ENCODE results near the gene STAG3.

The STAG3 gene

DNA sequence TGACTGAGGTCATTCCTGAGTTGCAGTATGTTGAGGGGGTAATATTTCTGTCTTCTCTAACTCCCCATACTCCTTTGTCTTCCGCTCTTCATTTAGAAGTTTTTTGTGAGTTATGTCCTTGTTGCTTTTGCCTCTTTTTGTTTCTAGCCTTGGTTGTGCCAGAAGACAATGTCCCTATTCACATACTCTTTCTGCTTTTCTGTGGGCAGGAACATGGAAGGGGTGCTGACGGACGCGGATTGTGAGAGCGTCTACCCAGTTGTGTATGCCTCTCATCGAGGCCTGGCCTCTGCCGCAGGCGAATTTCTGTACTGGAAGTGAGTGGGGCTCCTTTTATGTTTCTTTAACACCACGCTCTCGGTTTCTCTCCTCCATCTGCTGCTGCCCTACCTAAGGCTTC is 20.5 kb downstream of the STAG3 start:
- DNase-seq (ENCODE audit: low spot score): no peak
- TF ChIP-seq, protein P1, sequence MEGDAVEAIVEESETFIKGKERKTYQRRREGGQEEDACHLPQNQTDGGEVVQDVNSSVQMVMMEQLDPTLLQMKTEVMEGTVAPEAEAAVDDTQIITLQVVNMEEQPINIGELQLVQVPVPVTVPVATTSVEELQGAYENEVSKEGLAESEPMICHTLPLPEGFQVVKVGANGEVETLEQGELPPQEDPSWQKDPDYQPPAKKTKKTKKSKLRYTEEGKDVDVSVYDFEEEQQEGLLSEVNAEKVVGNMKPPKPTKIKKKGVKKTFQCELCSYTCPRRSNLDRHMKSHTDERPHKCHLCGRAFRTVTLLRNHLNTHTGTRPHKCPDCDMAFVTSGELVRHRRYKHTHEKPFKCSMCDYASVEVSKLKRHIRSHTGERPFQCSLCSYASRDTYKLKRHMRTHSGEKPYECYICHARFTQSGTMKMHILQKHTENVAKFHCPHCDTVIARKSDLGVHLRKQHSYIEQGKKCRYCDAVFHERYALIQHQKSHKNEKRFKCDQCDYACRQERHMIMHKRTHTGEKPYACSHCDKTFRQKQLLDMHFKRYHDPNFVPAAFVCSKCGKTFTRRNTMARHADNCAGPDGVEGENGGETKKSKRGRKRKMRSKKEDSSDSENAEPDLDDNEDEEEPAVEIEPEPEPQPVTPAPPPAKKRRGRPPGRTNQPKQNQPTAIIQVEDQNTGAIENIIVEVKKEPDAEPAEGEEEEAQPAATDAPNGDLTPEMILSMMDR (IDR thresholded peaks at IDR 0.05): no peak
- H3K4me3 ChIP-seq: no peak overlapping the region
- H3K27ac ChIP-seq: no peak overlapping the region

DNA sequence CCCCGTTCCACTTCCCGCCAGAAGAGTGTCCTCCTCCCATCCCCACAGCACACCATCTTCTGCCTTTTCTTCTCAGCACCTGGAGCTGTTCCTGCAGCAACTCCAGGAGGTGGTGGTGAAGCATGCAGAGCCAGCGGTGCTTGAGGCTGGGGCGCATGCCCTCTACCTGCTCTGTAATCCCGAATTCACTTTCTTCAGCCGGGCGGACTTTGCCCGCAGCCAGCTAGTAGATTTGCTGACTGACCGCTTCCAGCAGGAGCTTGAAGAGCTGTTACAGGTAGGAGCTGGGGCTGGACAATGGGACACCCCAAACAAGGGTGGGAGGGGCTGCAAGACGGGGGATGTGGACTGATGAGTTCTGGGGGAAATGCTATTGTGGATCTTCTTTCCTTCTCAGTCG is 23.0 kb downstream of the STAG3 start:
- H3K4me3 ChIP-seq: no peak overlapping the region
- TF ChIP-seq, protein P1 (IDR thresholded peaks at IDR 0.05): no peak
- no peak overlapping the region for H3K27ac ChIP-seq
- no peak for DNase-seq (ENCODE audit: low spot score)

DNA sequence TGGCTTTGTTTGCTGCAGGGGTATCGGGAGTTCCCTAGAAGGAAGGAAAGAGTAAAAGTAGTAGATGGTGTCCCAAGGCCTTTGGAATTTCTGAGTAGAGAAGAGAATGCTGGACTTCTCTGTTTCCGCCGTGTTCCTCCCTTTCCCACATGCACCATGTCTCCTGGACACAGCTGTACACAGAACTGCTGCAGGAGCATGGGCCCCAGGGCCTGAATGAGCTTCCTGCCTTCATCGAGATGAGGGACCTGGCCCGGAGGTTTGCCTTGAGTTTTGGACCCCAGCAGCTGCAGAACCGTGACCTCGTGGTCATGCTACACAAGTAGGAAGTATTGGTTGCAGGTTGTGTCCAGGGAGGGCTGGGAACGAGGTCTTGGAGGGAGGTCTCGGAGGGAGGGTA is 26.7 kb downstream of the STAG3 start:
- TF ChIP-seq, protein P1 (IDR thresholded peaks at IDR 0.05): no peak
- no peak overlapping the region for H3K27ac ChIP-seq
- DNase-seq (ENCODE audit: low spot score): no peak
- H3K4me3 ChIP-seq: no peak overlapping the region

DNA sequence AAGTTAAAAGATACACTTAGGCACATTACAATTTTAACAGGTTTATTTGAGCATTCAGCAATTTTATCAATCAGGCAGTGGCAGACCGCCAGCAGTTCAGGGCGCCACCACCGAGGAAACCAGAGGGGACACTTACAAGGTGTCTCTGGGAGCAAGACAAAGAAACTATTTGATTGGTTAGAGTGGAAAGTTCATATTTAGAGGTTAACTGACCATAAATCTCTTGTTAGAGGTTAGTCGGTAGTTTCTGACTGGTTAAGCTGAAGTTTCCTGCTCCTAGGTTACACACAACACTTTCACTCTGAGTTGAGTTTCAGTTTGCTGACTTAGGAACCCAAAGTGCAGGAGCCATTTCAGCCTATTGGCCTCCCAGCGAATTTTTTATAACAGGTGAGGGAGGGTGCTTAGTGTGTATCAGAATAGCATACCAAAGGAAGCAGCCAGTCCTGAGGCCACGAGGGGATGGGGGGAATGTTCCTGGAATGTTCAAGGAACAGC is 31.2 kb downstream of the STAG3 start:
- DNase-seq (ENCODE audit: low spot score): no peak
- TF ChIP-seq, protein P1 (IDR thresholded peaks at IDR 0.05): no peak
- Histone ChIP-seq H3K27ac (no peak overlapping the region), H3K4me3 (no peak overlapping the region)

DNA sequence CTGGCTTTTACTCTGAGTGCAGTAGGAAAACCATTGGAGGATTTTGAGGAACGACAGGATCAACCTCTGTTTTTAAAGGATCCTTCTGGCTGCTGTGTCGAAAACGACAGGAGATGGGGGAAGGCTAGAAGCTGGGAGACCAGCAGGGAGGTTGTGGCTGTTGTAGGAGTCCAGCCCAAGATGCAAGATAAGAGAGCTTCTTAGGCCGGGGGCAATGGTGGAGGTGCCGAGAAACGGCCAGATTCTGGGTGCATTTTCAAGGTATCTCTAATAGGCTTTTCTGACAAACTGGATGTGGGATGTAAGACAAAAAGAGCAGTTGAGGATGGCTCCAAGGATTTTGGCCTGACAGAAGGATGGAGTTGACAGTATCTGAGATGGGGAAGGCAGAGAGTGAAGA is 31.8 kb downstream of the STAG3 start:
- TF ChIP-seq, protein P1 (IDR thresholded peaks at IDR 0.05): no peak
- no peak overlapping the region for H3K4me3 ChIP-seq
- DNase-seq (ENCODE audit: low spot score): no peak
- H3K27ac ChIP-seq: no peak overlapping the region

DNA sequence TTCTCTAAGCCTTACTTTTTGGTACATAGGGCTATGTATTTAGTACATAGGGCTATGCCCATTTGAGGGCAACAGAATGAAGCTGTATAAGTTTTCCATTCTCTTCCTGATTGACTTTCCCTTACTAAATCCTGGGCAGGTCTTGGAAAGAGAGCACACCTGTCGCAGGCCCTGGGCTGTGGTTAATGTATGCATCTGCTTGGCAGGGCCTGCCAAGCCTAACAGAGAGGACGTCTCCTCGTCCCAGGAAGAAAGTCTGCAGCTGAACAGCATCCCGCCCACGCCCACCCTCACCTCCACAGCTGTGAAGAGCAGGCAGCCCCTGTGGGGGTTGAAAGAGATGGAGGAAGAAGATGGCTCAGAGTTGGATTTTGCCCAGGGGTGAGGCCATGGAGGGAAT is 33.1 kb downstream of the STAG3 start:
- no peak for DNase-seq (ENCODE audit: low spot score)
- no peak overlapping the region for H3K27ac ChIP-seq
- no peak overlapping the region for H3K4me3 ChIP-seq
- TF ChIP-seq, protein P1 (IDR thresholded peaks at IDR 0.05): no peak

DNA sequence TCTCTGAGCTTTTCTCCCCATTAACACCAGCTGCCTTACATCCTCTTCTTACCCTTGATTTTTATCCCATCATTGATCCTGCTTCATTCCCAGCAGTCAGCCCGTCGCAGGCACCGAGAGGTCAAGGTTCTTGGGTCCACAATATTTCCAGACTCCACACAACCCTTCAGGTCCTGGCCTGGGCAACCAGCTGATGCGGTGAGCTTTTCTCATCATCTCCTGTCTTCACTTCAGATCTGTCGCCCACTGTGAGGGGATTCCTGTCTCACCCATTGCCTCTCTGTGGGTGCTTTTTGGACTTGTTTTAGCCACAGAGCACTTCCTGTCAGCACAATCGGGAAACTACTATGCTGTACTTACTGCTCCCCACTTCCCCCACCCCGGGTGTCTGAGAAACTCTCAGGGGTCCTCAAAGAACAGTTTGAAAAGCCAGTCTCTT is 33.6 kb downstream of the STAG3 start:
- Histone ChIP-seq H3K4me3 (no peak overlapping the region), H3K27ac (no peak overlapping the region)
- TF ChIP-seq, protein P1 (IDR thresholded peaks at IDR 0.05): no peak
- no peak for DNase-seq (ENCODE audit: low spot score)
